Activated CD4-positive, alpha-beta T cell treated with anti-CD3 and anti-CD28 coated beads, Interleukin-2, Interleukin-4, amounts not matched to agents 100 ng/mL and 50 ng/mL, durations not matched to agents 16 hours and 8 hours (primary cell): ENCODE measurements around the gene ASH1L.
"Not testable (repeated sequence)": the region's sequence is repeated elsewhere in the genome, so short reads cannot be mapped to it uniquely, and the experiment has no call there.

Experiments used
- DNase-seq: peaks from one replicate; pipeline ENCODE4 v3.0.0-alpha.2; 2020; ENCODE audit warnings: low spot score

The ASH1L gene

DNA sequence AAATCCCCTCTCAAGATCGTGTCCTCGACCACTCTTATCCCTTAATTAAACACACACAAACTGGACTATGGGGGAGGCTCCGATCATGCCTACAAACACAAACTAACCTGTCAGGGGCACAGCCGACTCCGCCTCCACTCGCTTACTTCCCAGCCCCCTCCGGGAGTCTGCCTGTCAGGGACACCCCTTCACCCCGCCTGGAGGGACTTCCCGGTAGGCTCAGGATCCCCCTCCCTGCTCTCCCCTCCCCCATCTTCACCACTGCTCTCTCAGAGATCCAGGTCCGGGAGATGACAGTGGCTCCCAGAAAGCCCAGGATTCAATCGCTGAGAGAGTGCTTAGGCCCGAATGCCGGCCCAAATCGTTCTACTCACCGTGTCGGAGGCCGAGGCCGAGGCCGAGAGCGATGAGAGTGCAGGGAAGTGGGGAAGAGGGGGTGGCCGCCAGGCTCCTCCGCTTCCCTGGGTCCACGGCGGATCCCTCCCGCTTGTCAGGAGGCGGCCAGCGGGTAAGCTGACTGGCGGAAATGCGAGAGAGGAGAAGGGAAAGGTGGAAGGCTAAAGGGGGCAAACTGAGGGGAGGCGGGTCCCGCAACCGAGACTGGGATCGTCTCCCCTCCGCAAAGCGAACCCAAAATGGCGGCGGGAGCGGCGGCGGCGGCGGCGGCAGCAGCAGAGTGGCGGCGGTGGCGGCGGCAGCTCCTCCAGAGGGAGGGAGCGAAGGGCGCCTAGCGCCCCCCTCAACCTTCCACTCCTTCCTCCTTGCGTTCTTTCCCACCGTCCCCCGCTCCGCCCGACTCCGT lies 623 bp downstream of the ASH1L start:
- DNase-seq = not testable (repeated sequence)

DNA sequence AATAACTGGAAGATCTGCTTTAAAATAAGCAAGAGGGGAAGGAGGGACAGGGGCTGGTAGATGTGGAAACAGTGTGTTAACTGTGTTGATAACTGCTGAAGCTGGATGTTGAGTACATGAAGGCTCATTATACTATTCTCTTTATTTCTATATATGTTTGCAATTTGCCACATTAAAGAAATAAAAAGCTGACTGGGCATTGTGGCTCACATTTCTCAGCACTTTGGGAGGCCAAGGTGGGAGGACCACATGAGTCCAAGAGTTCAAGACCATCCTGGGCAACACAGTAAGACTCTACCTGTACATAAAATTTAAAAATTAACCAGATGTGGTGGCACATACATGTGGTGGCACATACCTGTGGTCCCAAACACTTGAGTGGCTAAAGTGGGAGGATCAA lies 6.7 kb downstream of the ASH1L start:
- DNase-seq = no peak

DNA sequence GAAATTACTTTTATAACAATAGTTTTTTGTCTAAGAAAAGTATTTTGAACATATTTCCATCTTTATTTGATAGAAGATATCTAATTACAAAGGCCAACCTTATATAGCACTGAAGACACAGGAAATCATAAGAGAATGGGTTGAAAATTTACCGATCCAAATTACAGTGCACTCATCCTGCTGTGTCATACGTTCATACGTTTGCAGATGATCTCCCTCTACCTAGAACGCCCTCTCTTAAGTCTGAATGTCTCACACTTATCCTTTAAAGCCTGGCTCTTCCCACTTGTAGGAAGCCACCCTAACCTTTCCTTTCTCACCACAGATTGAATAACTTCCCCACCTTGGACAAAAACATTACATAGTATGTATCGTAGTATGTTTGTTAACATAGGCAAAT lies 9.3 kb downstream of the ASH1L start:
- no peak for DNase-seq

DNA sequence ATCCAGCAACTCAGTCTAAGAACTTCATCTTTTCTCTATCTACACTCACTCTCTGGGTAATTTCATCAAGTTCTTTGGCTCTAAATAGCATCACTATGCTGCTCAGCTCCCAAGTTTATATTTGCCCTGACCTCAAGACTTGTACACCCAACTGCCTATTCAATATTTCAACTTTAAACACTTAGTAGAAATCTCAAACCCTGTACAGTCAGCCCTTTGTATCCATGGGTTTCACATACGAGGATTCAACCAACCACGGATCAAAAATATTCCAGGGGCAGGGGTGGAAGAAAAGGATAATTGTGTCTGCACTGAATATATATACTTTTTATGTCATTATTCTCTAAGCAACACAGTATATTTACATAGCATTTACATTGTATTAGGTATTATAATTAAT lies 13.9 kb downstream of the ASH1L start:
- no peak for DNase-seq

DNA sequence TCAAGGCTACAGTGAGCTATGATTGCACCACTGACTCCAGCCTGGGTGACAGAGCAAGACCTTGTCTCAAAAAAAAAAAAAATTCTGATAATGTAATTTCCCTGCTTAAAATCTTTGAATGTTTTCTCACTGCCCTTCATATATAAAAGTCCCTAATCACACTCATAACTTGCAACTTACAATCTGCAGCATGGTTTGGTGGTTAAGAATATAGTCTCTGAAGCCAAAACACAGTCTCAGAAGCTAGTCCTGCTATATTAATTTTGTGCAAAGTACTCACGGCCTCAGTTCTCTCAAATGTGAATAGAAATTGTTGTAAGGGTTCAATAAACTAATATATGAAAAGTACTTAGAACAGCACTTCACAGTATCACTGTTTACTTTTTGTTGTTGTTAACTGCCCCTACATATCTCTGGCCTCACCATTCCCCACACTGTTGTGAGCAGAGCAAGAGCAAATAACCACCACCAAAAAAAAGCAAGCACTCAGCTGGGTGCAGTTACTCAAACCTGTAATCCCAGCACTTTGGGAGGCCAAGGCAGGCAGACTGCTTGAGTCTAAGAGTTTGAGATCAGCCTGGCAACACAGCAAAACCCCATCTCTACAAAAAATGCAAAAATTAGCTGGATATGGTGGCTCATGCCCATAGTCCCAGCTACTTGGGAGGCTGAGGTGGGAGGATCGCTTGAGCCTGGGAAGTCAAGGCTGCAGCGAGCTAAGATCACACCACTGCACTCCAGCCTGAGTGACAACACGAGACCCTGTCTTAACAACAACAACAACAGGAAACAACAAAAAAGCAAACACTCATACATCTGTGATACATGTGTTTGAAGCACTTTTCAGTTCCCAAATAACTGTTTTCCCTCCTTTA lies 22.4 kb downstream of the ASH1L start:
- DNase-seq = no peak

DNA sequence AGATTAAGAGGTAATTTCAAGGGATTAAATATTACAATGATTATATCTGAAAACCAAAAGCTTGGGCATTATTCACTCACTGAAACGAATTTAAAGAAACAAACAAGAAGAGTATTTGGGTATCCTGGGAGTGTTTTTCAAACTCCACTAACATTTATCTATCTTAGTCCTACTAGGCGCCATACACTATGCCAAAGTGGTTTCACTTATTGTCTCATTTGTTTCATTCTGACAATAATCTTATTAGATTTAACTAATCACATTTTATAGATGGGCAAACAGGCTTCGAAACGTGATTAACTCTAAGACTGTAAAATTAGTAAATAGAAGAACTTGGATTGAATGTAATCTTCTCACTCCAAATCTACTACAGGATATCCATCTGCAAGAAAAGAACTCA lies 25.4 kb downstream of the ASH1L start:
- DNase-seq = peak; percentile 19

DNA sequence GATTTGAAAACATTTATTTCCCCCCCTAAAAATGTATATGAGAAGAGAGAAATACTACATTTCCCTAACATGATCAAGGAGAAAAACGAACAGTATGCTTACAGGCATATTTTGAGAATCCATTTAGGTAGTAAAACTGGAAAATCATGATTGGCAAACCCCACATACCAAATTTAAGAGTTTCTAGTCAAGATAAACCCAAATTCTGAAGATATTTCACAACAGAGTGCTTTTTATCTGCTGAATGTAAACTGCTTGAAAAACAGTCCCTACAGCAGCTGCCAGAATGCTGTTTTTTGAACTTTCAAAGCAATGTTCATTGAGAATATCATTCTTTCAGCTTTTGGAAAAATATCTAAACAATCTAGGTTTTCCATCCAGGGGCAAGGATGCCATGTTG lies 31.0 kb downstream of the ASH1L start:
- no peak for DNase-seq

DNA sequence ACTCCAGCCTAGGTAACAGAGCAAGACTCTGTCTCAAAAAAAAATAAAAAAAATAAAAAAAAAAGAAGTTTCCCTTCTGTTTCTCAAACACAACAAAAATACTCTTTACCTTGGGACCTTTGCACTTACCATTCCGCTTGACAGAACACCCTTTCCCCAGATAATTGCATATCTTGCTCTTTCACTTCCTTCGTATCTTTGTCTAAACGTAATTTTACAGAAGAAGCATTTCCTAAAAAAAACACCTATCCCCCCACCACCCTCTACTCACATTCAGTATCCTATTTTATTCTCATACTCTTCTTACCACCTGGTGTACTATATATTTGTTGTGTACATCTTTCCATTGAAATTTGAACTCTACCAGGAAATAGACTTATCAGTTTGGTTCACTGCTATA lies 32.7 kb downstream of the ASH1L start:
- no peak for DNase-seq

DNA sequence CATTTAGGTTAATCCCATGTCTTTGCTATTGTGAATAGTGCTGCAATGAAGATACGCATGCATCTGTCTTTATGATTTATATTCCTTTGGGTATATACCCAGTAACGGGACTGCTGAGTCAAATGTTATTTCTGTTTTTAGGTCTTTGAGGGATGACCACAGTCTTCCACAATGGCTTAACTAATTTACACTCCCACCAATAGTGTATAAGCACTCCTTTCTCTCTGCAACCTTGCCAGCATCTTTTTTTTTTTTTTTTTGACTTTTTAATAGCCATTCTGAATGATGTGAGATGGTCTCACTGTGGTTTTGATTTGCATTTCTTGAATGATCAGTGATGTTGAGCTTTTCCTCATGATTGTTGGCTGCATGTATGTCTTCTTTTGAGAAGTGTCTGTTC lies 33.5 kb downstream of the ASH1L start:
- DNase-seq = no peak

DNA sequence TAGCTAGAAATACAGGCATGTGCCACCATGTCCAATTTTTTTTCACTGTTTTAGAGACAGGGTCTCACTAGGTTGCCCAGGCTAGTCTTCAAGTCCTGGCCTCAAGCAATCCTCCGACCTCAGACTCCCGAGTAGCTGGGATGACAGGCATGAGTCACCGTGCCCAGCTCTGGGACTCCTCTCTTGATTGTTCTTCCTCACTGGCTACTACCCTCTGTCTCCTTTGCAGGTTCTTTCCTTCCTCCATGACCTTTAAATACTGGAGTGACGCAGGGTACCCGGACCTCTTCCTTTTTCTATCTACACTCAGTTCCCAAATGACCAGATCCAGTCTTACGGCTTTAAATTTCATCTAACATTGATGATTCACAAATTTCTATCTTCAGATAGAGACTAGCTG lies 34.9 kb downstream of the ASH1L start:
- no peak for DNase-seq

DNA sequence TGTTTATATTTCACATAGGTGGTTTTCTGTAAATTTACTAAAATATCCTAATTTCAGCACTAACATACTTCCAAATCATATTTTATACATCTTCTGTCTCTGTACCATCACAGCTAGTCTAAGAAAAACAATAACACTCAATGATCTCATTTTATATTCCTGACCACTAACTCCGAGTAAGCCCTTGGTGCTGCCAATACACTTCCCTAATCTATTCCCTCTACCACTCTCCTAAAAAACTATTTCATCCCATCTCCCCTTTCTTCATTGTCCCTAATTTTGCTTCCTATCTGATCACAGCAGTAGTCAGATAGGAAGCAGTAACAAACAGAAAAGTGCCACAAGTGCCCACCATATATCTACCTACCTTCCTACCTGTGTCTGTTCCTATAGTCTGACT lies 36.2 kb downstream of the ASH1L start:
- no peak for DNase-seq

DNA sequence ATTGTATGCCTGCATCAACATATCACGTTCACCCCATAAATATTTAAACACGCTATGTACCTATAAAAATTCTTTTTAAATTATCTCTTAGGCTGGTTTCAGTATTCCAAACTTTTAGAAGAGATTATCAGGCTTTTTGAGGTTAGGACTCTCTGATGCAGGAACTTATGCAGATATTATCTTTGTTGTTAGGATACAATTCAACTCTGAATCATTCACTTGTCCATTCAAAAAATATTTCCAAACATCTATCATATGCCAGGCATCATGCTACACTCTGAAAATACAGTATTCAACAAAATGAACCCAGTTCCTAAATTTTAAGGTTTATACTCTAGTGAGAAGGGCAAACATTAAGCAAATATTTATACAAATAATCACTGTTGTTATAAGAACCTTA lies 40.5 kb downstream of the ASH1L start:
- no peak for DNase-seq

DNA sequence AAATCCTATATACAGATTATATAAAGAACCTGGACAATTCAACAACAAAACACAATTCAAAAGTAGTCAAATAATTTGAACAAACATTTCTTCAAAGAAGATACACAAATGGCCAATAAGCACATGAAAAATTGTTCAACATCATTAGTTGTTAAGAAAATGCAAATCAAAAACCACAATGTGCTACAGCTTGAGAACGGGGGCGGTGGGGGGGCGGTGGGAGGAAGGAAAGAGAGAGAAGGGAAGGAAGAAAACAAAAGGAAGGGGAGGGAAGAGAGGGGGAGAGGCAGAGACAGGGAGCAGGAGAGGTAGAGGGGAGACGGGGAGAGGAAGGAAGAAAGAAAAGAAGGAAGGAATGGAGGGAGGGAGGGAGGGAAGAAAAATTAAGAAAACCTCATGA lies 44.1 kb downstream of the ASH1L start:
- DNase-seq = no peak

DNA sequence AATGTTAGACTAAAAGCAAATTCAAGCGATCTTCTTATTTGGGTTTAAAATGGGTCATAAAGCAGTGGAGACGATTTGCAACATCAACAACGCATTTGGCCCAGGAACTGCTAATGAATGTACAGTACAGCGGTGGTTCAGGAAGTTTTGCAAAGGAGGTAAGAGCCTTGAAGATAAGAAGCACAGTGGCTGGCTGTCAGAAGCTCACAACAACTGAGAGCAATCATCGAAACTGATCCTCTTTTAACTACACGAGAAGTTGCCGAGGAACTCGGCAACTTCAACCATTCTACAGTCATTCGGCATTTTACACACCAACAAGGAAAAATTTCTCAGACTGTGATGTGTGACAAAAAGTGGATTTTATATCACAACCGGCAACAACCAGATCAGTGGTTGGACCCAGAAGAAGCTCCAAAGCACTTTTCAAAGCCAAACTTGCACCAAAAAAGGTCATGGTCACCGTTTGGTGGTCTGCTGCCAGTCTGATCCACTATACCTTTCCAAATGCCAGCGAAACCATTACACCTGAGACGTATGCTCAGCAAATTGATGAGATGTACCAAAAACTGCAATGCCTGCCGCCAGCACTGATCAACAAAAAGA lies 47.9 kb downstream of the ASH1L start:
- peak; percentile 24 for DNase-seq

DNA sequence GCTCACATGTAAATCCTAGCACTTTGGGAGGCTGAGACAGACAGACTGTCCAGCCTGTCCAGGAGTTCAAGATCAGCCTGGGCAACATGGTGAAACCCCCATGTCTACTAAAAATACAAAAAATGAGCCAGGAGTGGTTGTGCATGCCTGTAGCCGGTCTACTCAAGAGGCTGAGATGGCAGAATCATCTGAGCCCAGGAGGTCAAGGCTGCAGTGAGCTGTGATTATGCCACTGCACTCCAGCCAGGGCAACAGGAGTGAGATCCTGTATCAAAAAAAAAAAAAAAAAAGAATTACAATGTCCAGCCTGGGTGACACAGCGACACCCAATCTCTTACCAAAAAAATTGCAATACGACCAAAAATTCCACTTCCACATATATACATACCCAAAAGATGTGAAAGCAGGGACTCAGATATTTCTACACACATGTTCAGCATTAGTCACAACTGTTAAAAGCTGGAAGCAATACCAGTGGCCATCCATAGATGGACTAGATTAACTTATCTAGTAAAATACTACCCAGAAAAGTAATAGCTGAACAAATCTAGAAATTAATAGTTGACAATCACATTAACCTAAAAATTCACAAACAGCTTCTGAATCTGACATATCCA lies 49.2 kb downstream of the ASH1L start:
- no peak for DNase-seq

DNA sequence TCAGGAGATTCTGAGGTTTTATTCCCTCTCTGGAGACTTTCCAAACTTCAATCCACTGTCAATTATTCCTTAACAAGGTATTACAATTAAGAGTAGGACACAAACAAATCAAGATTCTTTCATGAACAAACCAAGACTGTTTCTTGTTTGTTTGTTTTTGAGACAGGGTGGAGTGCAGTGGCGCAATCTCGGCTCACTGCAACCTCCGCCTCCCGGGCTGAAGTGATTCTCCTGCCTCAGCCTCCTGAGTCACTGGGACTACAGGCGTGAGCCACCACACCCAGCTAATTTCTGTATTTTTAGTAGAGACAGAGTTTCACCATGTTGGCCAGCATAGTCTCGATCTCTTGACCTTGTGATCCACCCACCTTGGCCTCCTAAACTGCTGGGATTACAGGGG lies 51.2 kb downstream of the ASH1L start:
- not testable (repeated sequence) for DNase-seq

DNA sequence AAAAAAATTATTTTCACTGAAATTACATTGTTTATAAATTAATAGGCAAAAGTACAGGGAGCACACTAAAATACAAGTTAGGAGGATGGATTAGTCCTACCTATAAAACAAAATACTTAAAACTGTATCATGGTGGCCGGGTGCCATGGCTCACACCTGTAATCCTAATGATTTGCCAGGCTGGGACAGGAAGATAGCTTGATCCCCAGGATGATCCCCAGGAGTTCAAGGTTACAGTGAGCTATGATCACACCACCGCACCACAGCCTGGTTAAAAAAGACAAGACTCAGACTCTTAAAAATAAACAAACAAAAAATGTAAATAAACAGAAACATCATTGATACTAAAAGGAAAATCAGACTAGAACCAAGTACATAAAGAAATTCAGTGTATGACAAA lies 53.5 kb downstream of the ASH1L start:
- no peak for DNase-seq

DNA sequence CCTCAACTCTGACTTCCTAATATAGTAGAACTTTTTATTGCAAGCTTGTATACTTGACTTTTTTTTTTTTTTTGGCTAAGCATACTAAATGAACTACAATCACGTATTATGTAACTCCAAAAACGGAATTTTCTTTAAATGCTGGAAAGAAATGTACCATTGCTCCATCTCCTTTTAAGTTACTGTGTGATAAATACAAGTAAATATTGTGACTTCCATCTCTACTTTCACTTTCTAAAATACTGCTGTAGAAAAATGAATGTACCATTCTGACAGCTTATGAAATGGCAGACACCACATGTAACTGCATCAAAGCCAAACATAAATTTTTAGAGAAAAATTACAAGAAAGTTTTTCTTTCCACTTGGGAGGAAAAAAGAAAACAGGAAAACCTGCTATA lies 54.7 kb downstream of the ASH1L start:
- no peak for DNase-seq

DNA sequence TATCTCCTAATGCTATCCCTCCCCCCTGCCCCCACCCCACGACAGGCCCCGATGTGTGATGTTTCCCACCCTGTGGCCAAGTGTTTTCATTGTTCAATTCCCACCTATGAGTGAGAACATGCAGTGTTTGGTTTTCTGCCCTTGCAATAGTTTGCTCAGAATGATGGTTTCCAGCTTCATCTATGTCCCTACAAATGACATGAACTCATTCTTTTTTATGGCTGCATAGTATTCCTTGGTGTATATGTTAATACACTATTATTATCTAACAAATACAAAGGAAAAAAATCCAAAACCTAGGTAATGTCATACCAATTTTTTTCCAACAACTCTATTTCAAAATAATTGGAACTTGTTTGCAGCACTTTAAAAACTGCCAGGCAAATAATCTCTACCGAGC lies 56.6 kb downstream of the ASH1L start:
- DNase-seq = not testable (repeated sequence)

DNA sequence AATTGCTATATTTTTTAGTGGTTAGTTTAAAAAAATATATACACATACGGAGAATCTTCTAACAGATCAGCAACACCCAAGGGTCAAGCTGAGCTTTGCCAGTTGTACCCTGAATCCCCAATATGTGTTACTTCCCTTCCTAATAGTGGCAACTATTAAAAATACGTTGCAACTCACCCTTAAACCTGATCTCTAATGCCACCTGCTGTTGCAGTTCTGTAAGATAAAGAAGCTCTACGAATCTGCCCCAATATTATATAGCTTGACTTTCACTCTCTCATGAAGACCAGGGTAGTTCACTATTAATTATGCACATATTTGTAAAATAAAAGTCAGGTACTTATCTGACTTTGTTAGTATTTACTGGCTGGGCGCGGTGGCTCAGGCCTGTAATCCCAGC lies 58.4 kb downstream of the ASH1L start:
- DNase-seq = no peak

DNA sequence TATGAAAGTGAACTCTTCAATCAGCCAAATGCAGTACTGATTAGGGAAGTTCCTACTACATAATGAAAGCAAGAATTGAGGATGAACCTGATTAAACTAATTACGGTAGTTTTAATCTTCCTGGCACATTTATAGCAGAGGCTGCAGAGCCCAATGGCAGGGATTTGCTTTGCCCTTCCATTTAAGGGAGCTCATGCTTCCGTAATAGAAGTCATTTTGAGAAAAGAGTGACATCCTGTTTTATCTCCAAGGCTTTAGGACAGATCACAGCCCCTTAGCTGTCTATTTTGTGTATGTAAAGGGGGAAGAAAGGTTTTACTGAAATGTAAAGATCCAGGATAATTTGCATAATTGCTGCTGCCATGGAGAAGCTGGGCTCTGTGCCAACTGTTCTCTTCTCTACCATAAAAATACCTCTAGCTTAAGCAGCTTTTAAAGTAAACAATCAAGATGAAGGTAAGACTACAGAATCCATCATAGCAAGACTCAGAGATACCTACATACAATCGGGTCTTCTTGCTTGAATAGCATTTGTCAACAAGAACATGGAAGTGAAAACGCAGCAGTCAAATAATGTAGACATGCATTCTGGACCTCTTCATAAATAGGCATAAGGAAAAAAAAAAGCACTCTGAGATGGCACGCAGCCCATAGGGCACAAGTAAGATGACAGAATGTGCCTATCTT lies 62.5 kb downstream of the ASH1L start:
- peak; percentile 6 for DNase-seq

DNA sequence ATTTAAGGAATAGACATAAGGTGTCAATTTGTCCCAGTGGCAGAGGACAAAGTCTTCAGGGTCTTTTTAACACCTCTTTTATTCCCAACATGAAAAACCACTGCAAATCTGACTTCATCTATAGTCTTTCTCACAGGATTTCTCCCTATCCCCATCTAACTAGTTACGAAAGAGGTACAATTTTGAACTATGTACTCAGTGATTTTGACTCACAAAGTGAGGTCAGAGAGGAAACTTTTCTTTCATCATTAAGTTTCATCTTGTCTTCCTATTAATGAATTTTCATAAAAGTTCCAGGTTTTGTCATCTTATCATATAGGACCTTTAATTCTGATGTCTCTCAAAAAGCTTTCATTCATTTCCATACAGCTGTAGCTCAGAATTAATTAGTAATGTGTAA lies 63.3 kb downstream of the ASH1L start:
- DNase-seq = no peak
